Prostate gland (tissue), 2 donors: ENCODE measurements around the gene FOLR2. TPM values are rescaled to one million over a fixed set of nuclear protein-coding genes. Genes with fewer than 3 reads are reported as not detected.

Experiments
- DNase-seq: peaks from one replicate; pipeline ENCODE4 v3.0.0-alpha.2; 2019; ENCODE audit warnings: low spot score
- H3K27ac ChIP-seq, 2 donors: fragments of 200-600 bp; sonication (generic); 2 replicates each; pipeline ENCODE4 v1.5.1; 2017 to 2019
- H3K27me3 ChIP-seq: fragments of 200-600 bp; sonication (generic); replicated peaks from 2 replicates; pipeline ENCODE4 v1.5.1; 2019; ENCODE audit not compliant: insufficient read depth
- H3K36me3 ChIP-seq, 2 donors: fragments of 200-600 bp; sonication (generic); 1 replicate in 1 of 2; 2 replicates in 1 of 2; pipeline versions ENCODE4 v1.5.1 to v1.8.1; 2017 to 2019
- H3K4me1 ChIP-seq: fragments of 200-600 bp; sonication (generic); replicated peaks from 2 replicates; pipeline ENCODE4 v1.5.1; 2019
- H3K4me3 ChIP-seq, 2 donors: fragments of 200-600 bp; sonication (generic); 2 replicates each; pipeline ENCODE4 v1.5.1; 2017 to 2019
- H3K9me3 ChIP-seq: fragments of 200-600 bp; sonication (generic); 2 replicates; pipeline ENCODE4 v1.5.1; 2017
- POLR2A ChIP-seq: fragments of 450-650 bp; IDR thresholded peaks from one replicate; pipeline ENCODE4 v1.6.1; 2016; ENCODE audit warnings: antibody characterized with exemption, mild to moderate bottlenecking
- POLR2AphosphoS5 ChIP-seq: sonication (generic); formaldehyde crosslinking; IDR thresholded peaks from one replicate; pipeline ENCODE4 v1.6.1; 2017; ENCODE audit warnings: antibody characterized with exemption
- WGBS: methylation state at CpG from one replicate; pipeline ENCODE4 v1.1.5; 2018; 5-methylcytosine and 5-hydroxymethylcytosine counted together
- intact Hi-C: fragments of 100-400 bp; cut with DNase I; formaldehyde crosslinking; loops from one replicate; pipeline ENCODE4 v1.14.2; 2022
- total RNA-seq, 2 donors: library from RNA; depleted of rRNA; stranded (reverse); fragments of >200 nt; gene quantifications; one replicate each; pipeline ENCODE4 v1.1.0, GENCODE V29; 2016
- TF ChIP-seq, protein P1 (sequence below), 4 experiments: fragments of 200-600 bp in 2 of 4; fragments of 450-650 bp in 2 of 4; sonication (generic) in 2 of 4; IDR thresholded peaks; 1 replicate in 3 of 4; 2 replicates in 1 of 4; pipeline ENCODE4 v1.5.1; 2016 to 2019; ENCODE audit warnings: antibody characterized with exemption in 4 of 4, mild to moderate bottlenecking in 2 of 4, moderate library complexity in 2 of 4

The FOLR2 gene
- total RNA-seq, 2 donors from 2014 or later: 0.87 to 23.9 TPM

DNA sequence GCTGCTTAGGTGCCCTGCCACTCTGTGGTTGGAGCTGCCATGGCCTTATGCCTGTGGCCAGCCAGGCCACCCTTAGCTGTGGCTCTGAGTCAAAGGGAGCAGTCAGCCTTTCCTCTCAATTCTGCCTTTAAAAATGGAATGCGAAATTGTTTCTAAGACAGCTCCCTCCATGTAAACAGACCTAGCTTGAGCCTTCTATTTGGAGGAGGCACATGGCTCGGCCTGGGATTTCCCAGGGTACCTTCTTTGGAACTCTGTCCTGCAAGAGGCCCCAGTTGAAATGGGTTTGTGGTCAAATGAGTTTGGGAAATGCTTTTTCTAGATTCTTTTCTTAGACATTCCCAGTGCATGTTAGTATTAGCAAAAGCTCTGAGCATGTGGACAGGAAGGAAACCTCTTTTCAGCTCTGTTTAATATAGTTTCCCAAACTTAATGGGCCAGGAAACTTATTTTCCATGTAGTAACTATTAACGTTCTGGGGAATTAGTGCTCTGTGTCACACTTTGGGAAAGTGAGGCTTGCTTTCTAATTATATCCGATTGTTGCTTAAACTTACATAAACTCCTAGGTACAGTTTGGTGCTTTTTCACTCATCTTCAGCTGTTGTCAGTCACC lies 19.6 kb downstream of the FOLR2 start:
- DNase-seq: no peak
- Histone ChIP-seq H3K27ac (no peak overlapping the region), H3K27me3 (no peaks in the 10 kb centered on the region), H3K36me3 (peaks cover 6 to 36% of the 10 kb centered on the region in 2 donors), H3K4me1 (peaks cover 3% of the 10 kb centered on the region), H3K4me3 (no peak overlapping the region), H3K9me3 (no peaks in the 10 kb centered on the region)
- WGBS: 59% methylated on average over 4 of the region's 4 CpGs
- TF ChIP-seq POLR2A (no peak), POLR2AphosphoS5 (no peak)
- TF ChIP-seq, protein P1, sequence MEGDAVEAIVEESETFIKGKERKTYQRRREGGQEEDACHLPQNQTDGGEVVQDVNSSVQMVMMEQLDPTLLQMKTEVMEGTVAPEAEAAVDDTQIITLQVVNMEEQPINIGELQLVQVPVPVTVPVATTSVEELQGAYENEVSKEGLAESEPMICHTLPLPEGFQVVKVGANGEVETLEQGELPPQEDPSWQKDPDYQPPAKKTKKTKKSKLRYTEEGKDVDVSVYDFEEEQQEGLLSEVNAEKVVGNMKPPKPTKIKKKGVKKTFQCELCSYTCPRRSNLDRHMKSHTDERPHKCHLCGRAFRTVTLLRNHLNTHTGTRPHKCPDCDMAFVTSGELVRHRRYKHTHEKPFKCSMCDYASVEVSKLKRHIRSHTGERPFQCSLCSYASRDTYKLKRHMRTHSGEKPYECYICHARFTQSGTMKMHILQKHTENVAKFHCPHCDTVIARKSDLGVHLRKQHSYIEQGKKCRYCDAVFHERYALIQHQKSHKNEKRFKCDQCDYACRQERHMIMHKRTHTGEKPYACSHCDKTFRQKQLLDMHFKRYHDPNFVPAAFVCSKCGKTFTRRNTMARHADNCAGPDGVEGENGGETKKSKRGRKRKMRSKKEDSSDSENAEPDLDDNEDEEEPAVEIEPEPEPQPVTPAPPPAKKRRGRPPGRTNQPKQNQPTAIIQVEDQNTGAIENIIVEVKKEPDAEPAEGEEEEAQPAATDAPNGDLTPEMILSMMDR (IDR thresholded peaks at IDR 0.05): no peak
- intact Hi-C loops: loop anchor here (10.0 kb wide), 1 partner anchor 221 kb away; no protein-coding TSS in a partner anchor

DNA sequence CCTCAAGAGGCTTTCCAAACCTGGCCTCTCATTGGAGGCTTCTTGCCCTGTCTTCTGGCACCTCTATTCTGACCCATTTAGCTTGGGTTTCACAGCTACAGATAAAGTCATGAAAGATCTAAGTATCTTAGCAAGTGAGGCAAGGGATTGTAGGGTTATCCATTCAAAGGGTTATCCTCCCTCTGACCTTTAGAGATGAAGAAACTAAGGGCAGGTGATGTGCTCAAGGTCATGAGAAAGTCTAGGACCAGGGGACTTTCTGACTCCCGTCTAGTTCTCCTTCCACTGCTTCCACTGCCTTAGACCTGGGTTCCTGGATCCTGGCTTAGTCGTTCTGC lies 20.1 kb downstream of the FOLR2 start:
- Histone ChIP-seq H3K9me3 (no peaks in the 10 kb centered on the region), H3K27me3 (no peaks in the 10 kb centered on the region), H3K27ac (no peak overlapping the region), H3K4me1 (peaks cover 3% of the 10 kb centered on the region), H3K36me3 (peaks cover 6 to 31% of the 10 kb centered on the region in 2 donors), H3K4me3 (no peak overlapping the region)
- TF ChIP-seq, protein P1 (IDR thresholded peaks at IDR 0.05): no peak
- TF ChIP-seq POLR2A (no peak), POLR2AphosphoS5 (no peak)
- WGBS: 59% methylated on average over 2 of the region's 2 CpGs
- intact Hi-C loops: loop anchor here (10.0 kb wide), 1 partner anchor 222 kb away; no protein-coding TSS in a partner anchor
- DNase-seq: no peak

DNA sequence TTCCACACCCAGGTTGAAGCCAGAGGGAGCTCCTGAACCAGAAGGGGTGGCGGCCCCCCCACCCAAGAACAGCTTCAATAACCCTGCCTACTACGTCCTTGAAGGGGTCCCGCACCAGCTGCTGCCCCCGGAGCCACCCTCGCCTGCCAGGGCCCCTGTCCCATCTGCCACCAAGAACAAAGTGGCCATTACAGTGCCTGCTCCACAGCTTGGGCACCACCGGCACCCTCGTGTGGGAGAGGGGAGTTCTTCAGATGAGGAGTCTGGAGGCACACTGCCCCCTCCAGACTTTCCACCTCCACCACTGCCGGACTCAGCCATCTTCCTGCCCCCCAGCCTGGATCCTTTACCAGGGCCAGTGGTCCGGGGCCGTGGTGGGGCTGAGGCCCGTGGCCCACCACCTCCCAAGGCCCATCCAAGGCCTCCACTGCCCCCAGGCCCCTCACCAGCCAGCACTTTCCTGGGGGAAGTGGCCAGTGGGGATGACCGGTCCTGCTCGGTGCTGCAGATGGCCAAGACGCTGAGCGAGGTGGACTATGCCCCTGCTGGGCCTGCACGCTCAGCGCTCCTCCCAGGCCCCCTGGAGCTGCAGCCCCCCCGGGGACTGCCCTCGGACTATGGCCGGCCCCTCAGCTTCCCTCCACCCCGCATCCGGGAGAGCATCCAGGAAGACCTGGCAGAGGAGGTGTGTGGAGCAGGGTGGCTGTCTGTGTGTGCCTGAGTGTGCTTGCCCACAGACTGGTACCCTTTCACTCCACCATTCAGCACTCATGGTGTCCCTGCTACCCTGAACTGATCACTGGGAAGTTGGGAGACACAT lies 20.7 kb downstream of the FOLR2 start:
- intact Hi-C loops: loop anchor here (10.0 kb wide), 1 partner anchor 223 kb away; no protein-coding TSS in a partner anchor
- no peak for TF ChIP-seq POLR2AphosphoS5
- TF ChIP-seq, protein P1 (IDR thresholded peaks at IDR 0.05): no peak
- no peak for TF ChIP-seq POLR2A
- peak overlapping the region in 1 of 2 donors; percentile 14 for H3K27ac ChIP-seq
- H3K36me3 ChIP-seq: peaks cover 6 to 26% of the 10 kb centered on the region in 2 donors
- WGBS: 71% methylated on average over 22 of the region's 22 CpGs
- no peaks in the 10 kb centered on the region for H3K27me3 ChIP-seq
- H3K9me3 ChIP-seq: no peaks in the 10 kb centered on the region
- H3K4me1 ChIP-seq: peaks cover 3% of the 10 kb centered on the region
- H3K4me3 ChIP-seq: no peak overlapping the region
- DNase-seq: no peak

DNA sequence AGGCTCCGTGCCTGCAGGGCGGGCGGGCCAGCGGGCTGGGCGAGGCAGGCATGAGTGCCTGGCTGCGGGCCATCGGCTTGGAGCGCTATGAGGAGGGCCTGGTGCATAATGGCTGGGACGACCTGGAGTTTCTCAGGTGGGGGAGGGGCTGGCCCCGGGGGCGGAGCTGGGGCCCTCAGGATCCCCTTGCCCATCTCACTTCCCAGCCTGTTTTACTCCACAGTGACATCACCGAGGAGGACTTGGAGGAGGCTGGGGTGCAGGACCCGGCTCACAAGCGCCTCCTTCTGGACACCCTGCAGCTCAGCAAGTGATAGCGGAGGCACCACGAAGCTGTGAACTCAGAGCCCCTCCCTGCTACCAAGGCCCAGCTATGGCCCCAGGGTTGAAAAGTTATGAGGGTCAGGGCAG lies 21.5 kb downstream of the FOLR2 start:
- 30% methylated on average over 16 of the region's 16 CpGs for WGBS
- Histone ChIP-seq H3K27ac (peak overlapping the region in 1 of 2 donors; percentile 14), H3K9me3 (no peaks in the 10 kb centered on the region), H3K27me3 (peaks cover 2% of the 10 kb centered on the region), H3K4me1 (peaks cover 3% of the 10 kb centered on the region), H3K4me3 (no peak overlapping the region), H3K36me3 (peaks cover 4 to 19% of the 10 kb centered on the region in 2 donors)
- no peak for DNase-seq
- TF ChIP-seq, protein P1 (IDR thresholded peaks at IDR 0.05): peak; percentile 35 to 55 (median 46)
- TF ChIP-seq POLR2AphosphoS5 (peak; percentile 23), POLR2A (no peak)
- intact Hi-C loops: loop anchor here (10.0 kb wide), 1 partner anchor 223 kb away; no protein-coding TSS in a partner anchor
